Liver (tissue), 9 donors: ENCODE data around the gene CYP4V2. TPM values are rescaled to one million over a fixed set of nuclear protein-coding genes. Genes with fewer than 3 reads are reported as not detected.
A peak's percentile ranks its signal among the peaks of the same experiment; 100 is the strongest.

Experiments
- DNase-seq: peaks from one replicate; pipeline ENCODE4 v3.0.0-alpha.2; 2017; ENCODE audit warnings: low spot score
- H3K27ac ChIP-seq, 2 donors: one replicate each; pipeline ENCODE4 v1.7.0; 2013; ENCODE audit warnings: inconsistent platforms in 2 of 2, low read length in 2 of 2, control low read depth in 1 of 2, low read depth in 1 of 2, mild to moderate bottlenecking in 1 of 2
- H3K27me3 ChIP-seq, 4 donors: one replicate each; pipeline versions ENCODE4 v1.6.1 to v1.7.0; 2013; ENCODE audit warnings: low read length in 3 of 4, inconsistent platforms in 1 of 4, mild to moderate bottlenecking in 1 of 4, moderate library complexity in 1 of 4; ENCODE audit not compliant: control insufficient read depth in 4 of 4, insufficient read depth in 4 of 4
- H3K36me3 ChIP-seq, 4 donors: one replicate each; pipeline versions ENCODE4 v1.6.1 to v1.7.0; 2013; ENCODE audit warnings: low read length in 3 of 4, mild to moderate bottlenecking in 3 of 4, low read depth in 1 of 4, moderate library complexity in 1 of 4; ENCODE audit not compliant: control insufficient read depth in 4 of 4, insufficient read depth in 3 of 4
- H3K4me1 ChIP-seq, 4 donors: one replicate each; pipeline versions ENCODE4 v1.6.1 to v1.7.0; 2013; ENCODE audit warnings: low read length in 3 of 4, mild to moderate bottlenecking in 3 of 4, moderate library complexity in 1 of 4; ENCODE audit not compliant: control insufficient read depth in 4 of 4, insufficient read depth in 4 of 4
- H3K4me3 ChIP-seq, 3 donors: one replicate each; pipeline versions ENCODE4 v1.6.1 to v1.7.0; 2013; ENCODE audit warnings: low read length in 3 of 3, control low read depth in 1 of 3, low read depth in 1 of 3, mild to moderate bottlenecking in 1 of 3
- H3K9ac ChIP-seq, 2 donors: one replicate each; pipeline ENCODE4 v1.7.0; 2013; ENCODE audit warnings: low read length in 2 of 2, mild to moderate bottlenecking in 2 of 2, moderate library complexity in 2 of 2, control low read depth in 1 of 2, low read depth in 1 of 2
- H3K9me3 ChIP-seq, 4 donors: one replicate each; pipeline versions ENCODE4 v1.6.1 to v1.7.0; 2013; ENCODE audit warnings: low read length in 3 of 4; ENCODE audit not compliant: control insufficient read depth in 4 of 4
- ATF3 ChIP-seq: IDR thresholded peaks from 2 replicates; pipeline ENCODE4 v1.6.1; 2016; ENCODE audit warnings: antibody characterized with exemption
- CTCF ChIP-seq: fragments of 150-350 bp; IDR thresholded peaks from 2 replicates; pipeline ENCODE4 v1.5.1; 2017; ENCODE audit warnings: improper control_type of control experiment, low read depth, low read length; ENCODE audit not compliant: missing input control
- EGR1 ChIP-seq, 2 donors: IDR thresholded peaks; 2 replicates each; pipeline ENCODE4 v1.6.1; 2016 to 2018; ENCODE audit warnings: antibody characterized with exemption in 2 of 2, low read depth in 2 of 2
- FOXA2 ChIP-seq: IDR thresholded peaks from 2 replicates; pipeline ENCODE4 v1.6.1; 2016; ENCODE audit warnings: antibody characterized with exemption
- GABPA ChIP-seq, 2 donors: IDR thresholded peaks in 1 of 2; conservative IDR thresholded peaks in 1 of 2; 2 replicates each; pipeline ENCODE4 v1.6.1; 2016; ENCODE audit warnings: antibody characterized with exemption in 2 of 2, mild to moderate bottlenecking in 1 of 2, moderate library complexity in 1 of 2
- HNF4A ChIP-seq, 2 donors: conservative IDR thresholded peaks; 2 replicates each; pipeline ENCODE4 v1.6.1; 2016; ENCODE audit warnings: antibody characterized with exemption in 2 of 2, mild to moderate bottlenecking in 2 of 2
- HNF4G ChIP-seq: IDR thresholded peaks from 2 replicates; pipeline ENCODE4 v1.6.1; 2016; ENCODE audit warnings: antibody characterized with exemption
- NR2F2 ChIP-seq: IDR thresholded peaks from 2 replicates; pipeline ENCODE4 v1.6.1; 2016; ENCODE audit warnings: antibody characterized with exemption
- RAD21 ChIP-seq, 2 donors: IDR thresholded peaks; 2 replicates each; pipeline ENCODE4 v1.6.1; 2016; ENCODE audit warnings: antibody characterized with exemption in 2 of 2, mild to moderate bottlenecking in 2 of 2
- RXRA ChIP-seq, 2 donors: IDR thresholded peaks; 2 replicates each; pipeline ENCODE4 v1.6.1; 2017 to 2018; ENCODE audit warnings: antibody characterized with exemption in 2 of 2, mild to moderate bottlenecking in 1 of 2
- SP1 ChIP-seq: IDR thresholded peaks from 2 replicates; pipeline ENCODE4 v1.6.1; 2018; ENCODE audit warnings: antibody characterized with exemption, mild to moderate bottlenecking
- TAF1 ChIP-seq: conservative IDR thresholded peaks from 2 replicates; pipeline ENCODE4 v1.6.1; 2016; ENCODE audit warnings: antibody characterized with exemption, mild to moderate bottlenecking
- ZBTB33 ChIP-seq: IDR thresholded peaks from 2 replicates; pipeline ENCODE4 v1.6.1; 2016; ENCODE audit warnings: antibody characterized with exemption
- WGBS: extraction: QIAGEN DNeasy Blood & Tissue Kit; methylation state at CpG from one replicate; pipeline ENCODE4 v1.1.7; 2013; 5-methylcytosine and 5-hydroxymethylcytosine counted together
- polyA plus RNA-seq, 2 donors: library from polyadenylated mRNA; stranded (reverse) in 1 of 2; unstranded in 1 of 2; fragments of 200-250 nt in 1 of 2; fragments of >200 nt in 1 of 2; fragmentation: Nextera tagmentation in 1 of 2; extraction: Ambion mirVana in 1 of 2; gene quantifications; one replicate each; pipeline versions ENCODE4 v1.2.1 to v1.2.3, GENCODE V29; 2013 to 2015
- total RNA-seq, 2 donors: library from RNA; depleted of rRNA; stranded (reverse); fragments of >200 nt; gene quantifications; one replicate each; pipeline ENCODE4 v1.2.3, GENCODE V29; 2014
- TF ChIP-seq, protein P1 (sequence below): IDR thresholded peaks from 2 replicates; pipeline ENCODE4 v1.6.1; 2016; ENCODE audit warnings: antibody characterized with exemption, mild to moderate bottlenecking
- donor health status: healthy.
- donor health status: healthy.
- donor health status: healthy.
- donor health status: healthy.
- donor health status: healthy.

CYP4V2 gene
- total and polyA plus RNA-seq, 4 donors = 27.9 to 119 (median 35.1) TPM

GRCh38 chr4:186148336-186148975, 42.9 kb upstream of the CYP4V2 start:
- 32% methylated on average over 1 of the region's 1 CpG for WGBS
- no peak for DNase-seq
- Histone ChIP-seq H3K4me3 (peak overlapping the region in 2 of 3 donors; percentile 16 to 37), H3K9me3 (no peaks in the 10 kb centered on the region), H3K36me3 (peaks cover 0 to 13% (median 5%) of the 10 kb centered on the region in 4 donors), H3K27me3 (no peaks in the 10 kb centered on the region), H3K4me1 (peaks cover 0 to 49% (median 24%) of the 10 kb centered on the region in 4 donors), H3K27ac (peak overlapping the region; percentile 72 to 74), H3K9ac (peak overlapping the region in 1 of 2 donors; percentile 36)
- TF ChIP-seq HNF4A (conservative IDR thresholded peaks at IDR 0.05) = peak; percentile 67 to 78
- peak; percentile 42 for TF ChIP-seq HNF4G
- TF ChIP-seq RXRA (IDR thresholded peaks at IDR 0.05) = peak; percentile 46 to 52
- no peak for TF ChIP-seq TAF1
- TF ChIP-seq SP1 = peak; percentile 58

DNA sequence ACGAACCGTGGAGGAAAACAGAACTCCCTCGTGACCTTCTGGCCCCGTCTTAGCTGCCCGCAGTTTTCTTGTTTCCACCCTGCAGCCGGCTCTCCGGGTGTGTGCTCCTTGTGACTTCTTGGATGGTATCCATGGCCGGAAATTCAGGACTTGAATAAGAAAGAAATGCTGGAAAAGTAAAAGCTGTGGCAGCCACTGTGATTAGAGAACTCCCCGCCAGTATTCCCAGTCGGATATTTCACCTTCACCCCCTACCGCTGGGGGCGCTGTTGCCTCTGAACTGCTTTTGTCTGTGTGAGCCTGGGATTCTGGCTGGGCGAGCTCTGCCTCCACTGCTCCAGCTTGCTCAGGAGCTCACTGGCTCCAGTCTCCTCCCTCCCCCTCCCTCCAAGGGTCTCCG, 41.5 kb upstream of the CYP4V2 start:
- TF ChIP-seq ZBTB33 = no peak
- TF ChIP-seq HNF4G = no peak
- TF ChIP-seq RAD21 (IDR thresholded peaks at IDR 0.05) = peak; percentile 57 to 61
- peak; percentile 60 for TF ChIP-seq CTCF
- TF ChIP-seq NR2F2 = peak; percentile 43
- WGBS = 64% methylated on average over 14 of the region's 14 CpGs
- H3K9ac ChIP-seq = no peak overlapping the region
- DNase-seq = no peak
- H3K4me1 ChIP-seq = peaks cover 0 to 40% (median 20%) of the 10 kb centered on the region in 4 donors
- no peaks in the 10 kb centered on the region for H3K9me3 ChIP-seq
- peaks cover 0 to 18% (median 12%) of the 10 kb centered on the region in 4 donors for H3K36me3 ChIP-seq
- H3K27ac ChIP-seq = no peak overlapping the region
- no peak overlapping the region for H3K4me3 ChIP-seq
- no peaks in the 10 kb centered on the region for H3K27me3 ChIP-seq

DNA sequence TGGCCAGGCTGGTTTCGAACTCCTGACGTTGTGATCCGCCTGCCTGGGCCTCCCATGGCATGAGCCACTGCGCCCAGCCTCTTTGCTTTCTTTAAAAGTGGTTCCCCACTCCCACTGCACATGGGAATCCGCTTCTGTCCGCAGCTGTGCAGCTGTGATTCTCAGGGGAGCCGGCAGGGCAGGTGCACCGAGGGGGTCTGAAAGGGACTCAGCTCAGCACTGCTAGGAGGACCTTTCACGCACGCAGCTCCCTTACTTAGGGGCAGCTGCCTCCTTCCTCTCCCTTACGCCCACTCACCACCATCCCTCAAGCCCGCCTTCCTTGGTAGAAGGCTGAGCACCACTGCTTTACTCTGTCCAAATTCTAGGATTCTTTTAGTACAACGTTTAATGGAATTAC, 40.4 kb upstream of the CYP4V2 start:
- DNase-seq = no peak
- no peaks in the 10 kb centered on the region for H3K27me3 ChIP-seq
- H3K9ac ChIP-seq = no peak overlapping the region
- H3K27ac ChIP-seq = no peak overlapping the region
- 93% methylated on average over 13 of the region's 13 CpGs for WGBS
- no peaks in the 10 kb centered on the region for H3K9me3 ChIP-seq
- TF ChIP-seq TAF1 (no peak), ATF3 (no peak), ZBTB33 (no peak), EGR1 (IDR thresholded peaks at IDR 0.05; ENCODE audit: low read depth in 2 of 2) (no peak), CTCF (no peak), NR2F2 (no peak), GABPA (IDR thresholded peaks at IDR 0.05 in 1 of 2, conservative IDR thresholded peaks at IDR 0.05 in 1 of 2) (no peak), RXRA (IDR thresholded peaks at IDR 0.05) (no peak), FOXA2 (no peak)
- TF ChIP-seq, protein P1, sequence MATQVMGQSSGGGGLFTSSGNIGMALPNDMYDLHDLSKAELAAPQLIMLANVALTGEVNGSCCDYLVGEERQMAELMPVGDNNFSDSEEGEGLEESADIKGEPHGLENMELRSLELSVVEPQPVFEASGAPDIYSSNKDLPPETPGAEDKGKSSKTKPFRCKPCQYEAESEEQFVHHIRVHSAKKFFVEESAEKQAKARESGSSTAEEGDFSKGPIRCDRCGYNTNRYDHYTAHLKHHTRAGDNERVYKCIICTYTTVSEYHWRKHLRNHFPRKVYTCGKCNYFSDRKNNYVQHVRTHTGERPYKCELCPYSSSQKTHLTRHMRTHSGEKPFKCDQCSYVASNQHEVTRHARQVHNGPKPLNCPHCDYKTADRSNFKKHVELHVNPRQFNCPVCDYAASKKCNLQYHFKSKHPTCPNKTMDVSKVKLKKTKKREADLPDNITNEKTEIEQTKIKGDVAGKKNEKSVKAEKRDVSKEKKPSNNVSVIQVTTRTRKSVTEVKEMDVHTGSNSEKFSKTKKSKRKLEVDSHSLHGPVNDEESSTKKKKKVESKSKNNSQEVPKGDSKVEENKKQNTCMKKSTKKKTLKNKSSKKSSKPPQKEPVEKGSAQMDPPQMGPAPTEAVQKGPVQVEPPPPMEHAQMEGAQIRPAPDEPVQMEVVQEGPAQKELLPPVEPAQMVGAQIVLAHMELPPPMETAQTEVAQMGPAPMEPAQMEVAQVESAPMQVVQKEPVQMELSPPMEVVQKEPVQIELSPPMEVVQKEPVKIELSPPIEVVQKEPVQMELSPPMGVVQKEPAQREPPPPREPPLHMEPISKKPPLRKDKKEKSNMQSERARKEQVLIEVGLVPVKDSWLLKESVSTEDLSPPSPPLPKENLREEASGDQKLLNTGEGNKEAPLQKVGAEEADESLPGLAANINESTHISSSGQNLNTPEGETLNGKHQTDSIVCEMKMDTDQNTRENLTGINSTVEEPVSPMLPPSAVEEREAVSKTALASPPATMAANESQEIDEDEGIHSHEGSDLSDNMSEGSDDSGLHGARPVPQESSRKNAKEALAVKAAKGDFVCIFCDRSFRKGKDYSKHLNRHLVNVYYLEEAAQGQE = no peak
- peaks cover 0 to 30% (median 14%) of the 10 kb centered on the region in 4 donors for H3K4me1 ChIP-seq
- H3K4me3 ChIP-seq = no peak overlapping the region
- H3K36me3 ChIP-seq = peaks cover 0 to 19% (median 12%) of the 10 kb centered on the region in 4 donors
